GM23248 (cell line): Measurements from ENCODE around the gene PCED1B. TPM values are rescaled to one million over a fixed set of nuclear protein-coding genes. Genes with fewer than 3 reads are reported as not detected.

ENCODE experiments used
- DNase-seq: peaks from one replicate; pipeline ENCODE4 v3.0.0-alpha.2; 2015
- H2AFZ ChIP-seq: fragments of 200-600 bp; sonication (generic); 2 replicates; pipeline ENCODE4 v1.6.1; 2016; ENCODE audit warnings: antibody characterized with exemption
- H3F3A ChIP-seq: fragments of 200-600 bp; sonication (generic); 2 replicates; pipeline ENCODE4 v1.6.1; 2016; ENCODE audit warnings: mild to moderate bottlenecking, antibody characterized with exemption, mixed run types; ENCODE audit not compliant: insufficient read depth
- H3K27ac ChIP-seq: fragments of 200-600 bp; sonication (generic); 2 replicates; pipeline ENCODE4 v1.5.1; 2016; ENCODE audit warnings: mild to moderate bottlenecking
- H3K27me3 ChIP-seq: fragments of 200-600 bp; sonication (generic); replicated peaks from 2 replicates; pipeline ENCODE4 v1.6.1; 2016; ENCODE audit warnings: mild to moderate bottlenecking; ENCODE audit not compliant: insufficient read depth
- H3K36me3 ChIP-seq: fragments of 200-600 bp; sonication (generic); 2 replicates; pipeline ENCODE4 v1.6.1; 2016; ENCODE audit warnings: low read depth, mild to moderate bottlenecking
- H3K4me1 ChIP-seq: fragments of 200-600 bp; sonication (generic); 2 replicates; pipeline ENCODE4 v1.6.1; 2016; ENCODE audit warnings: mild to moderate bottlenecking; ENCODE audit not compliant: insufficient read depth
- H3K4me2 ChIP-seq: fragments of 200-600 bp; sonication (generic); one replicate; pipeline ENCODE4 v1.6.1; 2016; ENCODE audit warnings: mild to moderate bottlenecking; ENCODE audit not compliant: unreplicated experiment
- H3K4me3 ChIP-seq: fragments of 200-600 bp; sonication (generic); 2 replicates; pipeline ENCODE4 v1.5.1; 2016; ENCODE audit warnings: mild to moderate bottlenecking
- H3K79me2 ChIP-seq: fragments of 200-600 bp; sonication (generic); 2 replicates; pipeline ENCODE4 v1.6.1; 2016; ENCODE audit warnings: mild to moderate bottlenecking; ENCODE audit not compliant: insufficient read depth
- H3K9ac ChIP-seq: fragments of 200-600 bp; sonication (generic); 2 replicates; pipeline ENCODE4 v1.6.1; 2016; ENCODE audit warnings: mild to moderate bottlenecking
- H3K9me2 ChIP-seq: fragments of 200-600 bp; sonication (generic); 2 replicates; pipeline ENCODE4 v1.6.1; 2016; ENCODE audit warnings: mixed run types, mild to moderate bottlenecking, moderate library complexity; ENCODE audit not compliant: insufficient read depth
- H3K9me3 ChIP-seq: fragments of 200-600 bp; sonication (generic); one replicate; pipeline ENCODE4 v1.6.1; 2017; ENCODE audit warnings: low read depth
- H4K20me1 ChIP-seq: fragments of 200-600 bp; sonication (generic); 2 replicates; pipeline ENCODE4 v1.6.0; 2016; ENCODE audit not compliant: insufficient read depth
- EZH2 ChIP-seq: fragments of 200-600 bp; sonication (generic); IDR thresholded peaks from 2 replicates; pipeline ENCODE4 v1.6.1; 2018; ENCODE audit warnings: antibody characterized with exemption, mild to moderate bottlenecking; ENCODE audit not compliant: insufficient read depth, poor library complexity, severe bottlenecking
- EZH2phosphoT487 ChIP-seq: fragments of 200-600 bp; sonication (generic); IDR thresholded peaks from 2 replicates; pipeline ENCODE4 v1.6.1; 2018; ENCODE audit warnings: antibody characterized with exemption, moderate library complexity, mild to moderate bottlenecking, low read depth; ENCODE audit not compliant: insufficient read depth
- WGBS, 2 experiments: methylation state at CpG; one replicate each; pipeline ENCODE4 v1.1.6; 2015 to 2017; ENCODE audit warnings: low lambda C conversion rate in 2 of 2, low coverage in 1 of 2; ENCODE audit errors: missing lambda C conversion rate in 2 of 2; 5-methylcytosine and 5-hydroxymethylcytosine counted together
- in situ Hi-C: fragments of 300-500 bp; cut with MboI; formaldehyde crosslinking; loops from 2 replicates; pipeline ENCODE4 v1.15.0; 2020
- polyA plus RNA-seq: library from polyadenylated mRNA; unstranded; fragments of >200 nt; fragmentation: Nextera tagmentation; extraction: Ambion mirVana; gene quantifications from 2 replicates; pipeline ENCODE4 v1.2.1, GENCODE V29; 2016
- total RNA-seq: library from RNA; depleted of rRNA; stranded (reverse); fragments of >200 nt; shearing (Covaris generic); gene quantifications from 2 replicates; pipeline ENCODE4 v1.2.3, GENCODE V29; 2014

Gene PCED1B
- total and polyA plus RNA-seq, 2 experiments from 2014 or later: 3.5 to 3.6 TPM

- no peaks in the 10 kb centered on the region for H3K79me2 ChIP-seq
- TF ChIP-seq EZH2 (no peak), EZH2phosphoT487 (no peak)
- DNase-seq: peak; percentile 34
- in situ Hi-C loops: no loop called here
- H3K36me3 ChIP-seq: no peaks in the 10 kb centered on the region
- no peak overlapping the region for H3K4me3 ChIP-seq
- no peaks in the 10 kb centered on the region for H4K20me1 ChIP-seq
- H3K27ac ChIP-seq: peak overlapping the region; percentile 2; the same call in 1 of the 2 replicates
- no peak overlapping the region for H3K4me2 ChIP-seq
- no peaks in the 10 kb centered on the region for H3F3A ChIP-seq
- no peak overlapping the region for H2AFZ ChIP-seq
- H3K9ac ChIP-seq: 0 out of 2 replicates have a peak overlapping the region, but pooled peaks have one; percentile 34
- no peaks in the 10 kb centered on the region for H3K9me3 ChIP-seq
- no peaks in the 10 kb centered on the region for H3K27me3 ChIP-seq
- H3K9me2 ChIP-seq: no peaks in the 10 kb centered on the region
- WGBS, 2 experiments: 56 to 58% methylated on average over 2 of the region's 2 CpGs
- H3K4me1 ChIP-seq: peaks cover 8% of the 10 kb centered on the region; the same call in 1 of the 2 replicates
Observed at GRCh38 chr12:47156167-47156736, 76.8 kb downstream of the PCED1B start.

GRCh38 chr12:47158792-47159191 lies 79.4 kb downstream of the PCED1B start:
- no peaks in the 10 kb centered on the region for H3K9me2 ChIP-seq
- H3F3A ChIP-seq: 0 out of 2 replicates have a peak, but pooled peaks cover under 1% of the 10 kb centered on the region
- no peaks in the 10 kb centered on the region for H3K27me3 ChIP-seq
- no peak for TF ChIP-seq EZH2phosphoT487
- no peak for TF ChIP-seq EZH2
- H3K79me2 ChIP-seq: no peaks in the 10 kb centered on the region
- H3K4me3 ChIP-seq: no peak overlapping the region
- H3K9me3 ChIP-seq: no peaks in the 10 kb centered on the region
- in situ Hi-C loops: no loop called here
- H3K27ac ChIP-seq: no peak overlapping the region
- no peak overlapping the region for H3K9ac ChIP-seq
- H3K4me1 ChIP-seq: peaks cover 8% of the 10 kb centered on the region; the same call in 1 of the 2 replicates
- no peak overlapping the region for H2AFZ ChIP-seq
- no peaks in the 10 kb centered on the region for H3K36me3 ChIP-seq
- 33 to 63% methylated on average over 1 of the region's 1 CpG for WGBS, 2 experiments
- H3K4me2 ChIP-seq: no peak overlapping the region
- H4K20me1 ChIP-seq: no peaks in the 10 kb centered on the region
- no peak for DNase-seq

- H3K9me3 ChIP-seq: no peaks in the 10 kb centered on the region
- no peaks in the 10 kb centered on the region for H3K36me3 ChIP-seq
- H3F3A ChIP-seq: peaks cover 6% of the 10 kb centered on the region
- H2AFZ ChIP-seq: no peak overlapping the region
- no peaks in the 10 kb centered on the region for H3K79me2 ChIP-seq
- no peak overlapping the region for H3K4me3 ChIP-seq
- in situ Hi-C loops: no loop called here
- H3K4me1 ChIP-seq: peaks cover 10% of the 10 kb centered on the region; the same call in 1 of the 2 replicates
- no peak overlapping the region for H3K4me2 ChIP-seq
- TF ChIP-seq EZH2phosphoT487: no peak
- TF ChIP-seq EZH2: no peak
- no peak overlapping the region for H3K27ac ChIP-seq
- no peaks in the 10 kb centered on the region for H3K9me2 ChIP-seq
- no peaks in the 10 kb centered on the region for H3K27me3 ChIP-seq
- WGBS, 2 experiments: 83 to 84% methylated on average over 1 of the region's 1 CpG
- H4K20me1 ChIP-seq: no peaks in the 10 kb centered on the region
- no peak for DNase-seq
- H3K9ac ChIP-seq: no peak overlapping the region
Observed at GRCh38 chr12:47159348-47159747, 79.9 kb downstream of the PCED1B start.

- Histone ChIP-seq H3K79me2 (no peaks in the 10 kb centered on the region), H3K27me3 (no peaks in the 10 kb centered on the region), H3K9me3 (no peaks in the 10 kb centered on the region), H4K20me1 (no peaks in the 10 kb centered on the region), H3K9me2 (no peaks in the 10 kb centered on the region), H2AFZ (no peak overlapping the region), H3K27ac (no peak overlapping the region), H3K4me3 (no peak overlapping the region), H3K4me2 (no peak overlapping the region), H3F3A (peaks cover 17% of the 10 kb centered on the region), H3K9ac (no peak overlapping the region), H3K36me3 (no peaks in the 10 kb centered on the region), H3K4me1 (peaks cover 16% of the 10 kb centered on the region; the same call in 1 of the 2 replicates)
- DNase-seq: no peak
- TF ChIP-seq EZH2phosphoT487: no peak
- TF ChIP-seq EZH2: no peak
- WGBS, 2 experiments: 68% methylated on average over 2 of the region's 2 CpGs
- in situ Hi-C loops: no loop called here
Observed at GRCh38 chr12:47160316-47161244, 81.2 kb downstream of the PCED1B start.
